Measurements from ENCODE around the gene BYSL. TPM values are rescaled to one million over a fixed set of nuclear protein-coding genes. Genes with fewer than 3 reads are reported as not detected.
A peak's percentile ranks its signal among the peaks of the same experiment; 100 is the strongest.

BYSL gene
- total and polyA plus RNA-seq, 9 of the 15 experiments (the other 6 are each of a cell fraction or from before 2014, with no cell fraction given) = 22.2 to 92.3 (median 53.4) TPM

GRCh38 chr6:41914869-41915530 lies 6.3 kb upstream of the BYSL start:
- ATAC-seq = peak; percentile 14; the same call in 1 of the 3 replicates
- TF ChIP-seq CBFA2T3 (IDR thresholded peaks at IDR 0.05) = peak; percentile 31
- TF ChIP-seq MAX (CRISPR knock-in tag; IDR thresholded peaks at IDR 0.05) = 0 out of 2 replicates have a peak, but pooled peaks have one; percentile 13
- TF ChIP-seq MBD2 (IDR thresholded peaks at IDR 0.05; ENCODE audit: borderline replicate concordance, low read depth) = no peak
- H3K9me1 ChIP-seq (ENCODE audit: control insufficient read depth, insufficient read depth, low read length) = no peaks in the 10 kb centered on the region
- in situ Hi-C loops (cut with MboI) (no loop called here), intact Hi-C loops (cut with micrococcal nuclease) (no loop called here)
- WGBS (ENCODE audit: insufficient coverage, low coverage, missing lambda C conversion rate) = 69% methylated on average over 4 of the region's 4 CpGs
- peaks cover 59% of the 10 kb centered on the region for H3K36me3 ChIP-seq (ENCODE audit: control insufficient read depth, insufficient read depth, low read length)
- H3K9ac ChIP-seq (ENCODE audit: insufficient read depth in 1 of 2, low read depth in 2 of 2, low read length in 2 of 2) = peak overlapping the region in 1 of 2 experiments; percentile 10; a peak in 1 of 4 replicates
- ChIA-PET POLR2A (interaction anchor here (0.6 to 3.9 kb wide), 5 partner anchors 11 to 185 kb away, joined by 3 to 16 read pairs (median 4); partner anchors contain the start of gene TOMM6), CTCF (ENCODE audit: low intra/inter-chr PET ratio) (no interaction called here)
- H2AFZ ChIP-seq (ENCODE audit: low read depth, low read length) = no peak overlapping the region
- no peak overlapping the region; the same call in 2 of the 3 replicates for H3K27ac ChIP-seq (ENCODE audit: extremely low read depth, low read depth, low read length)
- H3K4me1 ChIP-seq (replicated peaks in 1 of 2; ENCODE audit: control insufficient read depth in 2 of 2, insufficient read depth in 2 of 2, low read length in 2 of 2) = peaks cover 3 to 12% of the 10 kb centered on the region in 2 experiments; a peak in 4 of 5 replicates
- no peak overlapping the region; the same call in 1 of the 2 replicates for H3K4me2 ChIP-seq (ENCODE audit: insufficient read depth, low read length)
- FAIRE-seq = no peak
- no TSS peak for BruUV-seq (replicated peaks)
- H3K4me3 ChIP-seq = no peak overlapping the region
- peaks cover 41% of the 10 kb centered on the region for H3K79me2 ChIP-seq (ENCODE audit: control insufficient read depth, insufficient read depth, low read length)
- no peaks in the 10 kb centered on the region for H4K20me1 ChIP-seq (replicated peaks; ENCODE audit: control insufficient read depth, insufficient read depth, low read length)
- no peaks in the 10 kb centered on the region for H3K27me3 ChIP-seq (ENCODE audit: control insufficient read depth in 2 of 2, insufficient read depth in 2 of 2, low read length in 2 of 2)
- H3K9me3 ChIP-seq (replicated peaks; ENCODE audit: control insufficient read depth, insufficient read depth, low read depth, low read length) = no peaks in the 10 kb centered on the region
- DNase-seq (ENCODE audit: extremely low read depth in 1 of 4, low spot score in 3 of 4) = no peak

- ChIA-PET CTCF (ENCODE audit: low intra/inter-chr PET ratio) (interaction anchor here (0.6 kb wide), 1 partner anchor 309 kb away, joined by 5 read pairs; no protein-coding TSS in a partner anchor), POLR2A (no interaction called here)
- H3K4me1 ChIP-seq (replicated peaks in 1 of 2; ENCODE audit: control insufficient read depth in 2 of 2, insufficient read depth in 2 of 2, low read length in 2 of 2) = peaks cover 7 to 12% of the 10 kb centered on the region in 2 experiments; a peak in 4 of 5 replicates
- H4K20me1 ChIP-seq (replicated peaks; ENCODE audit: control insufficient read depth, insufficient read depth, low read length) = no peaks in the 10 kb centered on the region
- no peaks in the 10 kb centered on the region for H3K27me3 ChIP-seq (ENCODE audit: control insufficient read depth in 2 of 2, insufficient read depth in 2 of 2, low read length in 2 of 2)
- FAIRE-seq (no peak), ATAC-seq (no peak), DNase-seq (ENCODE audit: extremely low read depth in 1 of 4, low spot score in 3 of 4) (peak in 1 of 4 experiments; percentile 36)
- no peak overlapping the region for H2AFZ ChIP-seq (ENCODE audit: low read depth, low read length)
- H3K79me2 ChIP-seq (ENCODE audit: control insufficient read depth, insufficient read depth, low read length) = peaks cover 64% of the 10 kb centered on the region
- no peak overlapping the region for H3K4me2 ChIP-seq (ENCODE audit: insufficient read depth, low read length)
- no TSS peak for BruUV-seq (replicated peaks)
- H3K9ac ChIP-seq (ENCODE audit: insufficient read depth in 1 of 2, low read depth in 2 of 2, low read length in 2 of 2) = no peak overlapping the region
- intact Hi-C loops (cut with micrococcal nuclease) (no loop called here), in situ Hi-C loops (cut with MboI) (no loop called here)
- peaks cover 49% of the 10 kb centered on the region for H3K36me3 ChIP-seq (ENCODE audit: control insufficient read depth, insufficient read depth, low read length)
- no peaks in the 10 kb centered on the region for H3K9me1 ChIP-seq (ENCODE audit: control insufficient read depth, insufficient read depth, low read length)
- no peaks in the 10 kb centered on the region for H3K9me3 ChIP-seq (replicated peaks; ENCODE audit: control insufficient read depth, insufficient read depth, low read depth, low read length)
- H3K4me3 ChIP-seq = no peak overlapping the region
- peak overlapping the region; percentile 47; the same call in 2 of the 3 replicates for H3K27ac ChIP-seq (ENCODE audit: extremely low read depth, low read depth, low read length)
- 49% methylated on average over 4 of the region's 4 CpGs for WGBS (ENCODE audit: insufficient coverage, low coverage, missing lambda C conversion rate)
- TF ChIP-seq ZNF217 (CRISPR knock-in tag; IDR thresholded peaks at IDR 0.05) = no peak
- no peak for TF ChIP-seq ARID1B (IDR thresholded peaks at IDR 0.05)
- TF ChIP-seq ZSCAN32 (CRISPR knock-in tag; IDR thresholded peaks at IDR 0.05) = no peak
- TF ChIP-seq NFIC (IDR thresholded peaks at IDR 0.05) = no peak
- TF ChIP-seq C11orf30 (IDR thresholded peaks at IDR 0.05; ENCODE audit: low read depth) = peak; percentile 90
- TF ChIP-seq SIX5 (IDR thresholded peaks at IDR 0.05; ENCODE audit: borderline replicate concordance in 1 of 2, insufficient read depth in 1 of 2, low read depth in 1 of 2, low read length in 2 of 2) = no peak
- TF ChIP-seq SMAD1 (IDR thresholded peaks at IDR 0.05; ENCODE audit: low read depth, low read length, partially characterized antibody) = no peak
- no peak for TF ChIP-seq ZBTB26 (CRISPR knock-in tag; IDR thresholded peaks at IDR 0.05)
- TF ChIP-seq ZBTB2 (IDR thresholded peaks at IDR 0.05) = no peak
- no peak for TF ChIP-seq CHD2 (IDR thresholded peaks at IDR 0.05; ENCODE audit: low read depth, low read length)
- no peak for TF ChIP-seq POLR2AphosphoS2 (IDR thresholded peaks at IDR 0.05; ENCODE audit: low read length)
Observed at GRCh38 chr6:41917528-41917927, 3.8 kb upstream of the BYSL start.
